Measurements from ENCODE around the gene OPN1SW. TPM values are rescaled to one million over a fixed set of nuclear protein-coding genes. Genes with fewer than 3 reads are reported as not detected.

The OPN1SW gene
- total RNA-seq, 1 donor from 2014 or later: not detected

DNA sequence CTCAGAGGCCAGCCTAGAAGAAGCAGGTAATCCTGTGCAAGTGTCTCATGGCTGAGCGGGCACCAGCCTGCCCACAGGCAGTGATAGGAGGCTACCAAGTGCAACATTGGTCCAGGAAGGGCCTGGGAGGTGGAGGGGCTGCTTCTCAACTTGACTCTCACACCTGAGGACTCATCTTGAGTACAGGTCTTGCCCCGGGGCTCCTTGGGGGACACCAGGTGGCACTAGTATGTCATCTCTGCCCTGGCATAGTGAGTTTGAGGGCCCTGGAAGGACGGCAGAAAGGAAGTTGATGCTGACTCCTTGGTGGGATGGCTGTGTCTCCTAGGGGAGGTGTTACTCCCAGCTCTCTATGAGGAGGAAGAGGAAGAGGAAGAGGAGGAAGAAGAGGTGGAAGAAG lies 18.4 kb upstream of the OPN1SW start:
- Mint-ChIP-seq H3K27me3 (peaks cover 10% of the 10 kb centered on the region), H3K4me1 (ENCODE audit: low read depth) (peaks cover 4% of the 10 kb centered on the region), H3K36me3 (ENCODE audit: insufficient read depth) (peaks cover 15% of the 10 kb centered on the region), H3K4me3 (ENCODE audit: low read depth) (no peak overlapping the region), H3K27ac (no peak overlapping the region), H3K9me3 (ENCODE audit: low read depth) (no peaks in the 10 kb centered on the region)
- TF ChIP-seq, protein P1, sequence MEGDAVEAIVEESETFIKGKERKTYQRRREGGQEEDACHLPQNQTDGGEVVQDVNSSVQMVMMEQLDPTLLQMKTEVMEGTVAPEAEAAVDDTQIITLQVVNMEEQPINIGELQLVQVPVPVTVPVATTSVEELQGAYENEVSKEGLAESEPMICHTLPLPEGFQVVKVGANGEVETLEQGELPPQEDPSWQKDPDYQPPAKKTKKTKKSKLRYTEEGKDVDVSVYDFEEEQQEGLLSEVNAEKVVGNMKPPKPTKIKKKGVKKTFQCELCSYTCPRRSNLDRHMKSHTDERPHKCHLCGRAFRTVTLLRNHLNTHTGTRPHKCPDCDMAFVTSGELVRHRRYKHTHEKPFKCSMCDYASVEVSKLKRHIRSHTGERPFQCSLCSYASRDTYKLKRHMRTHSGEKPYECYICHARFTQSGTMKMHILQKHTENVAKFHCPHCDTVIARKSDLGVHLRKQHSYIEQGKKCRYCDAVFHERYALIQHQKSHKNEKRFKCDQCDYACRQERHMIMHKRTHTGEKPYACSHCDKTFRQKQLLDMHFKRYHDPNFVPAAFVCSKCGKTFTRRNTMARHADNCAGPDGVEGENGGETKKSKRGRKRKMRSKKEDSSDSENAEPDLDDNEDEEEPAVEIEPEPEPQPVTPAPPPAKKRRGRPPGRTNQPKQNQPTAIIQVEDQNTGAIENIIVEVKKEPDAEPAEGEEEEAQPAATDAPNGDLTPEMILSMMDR (IDR thresholded peaks at IDR 0.05; ENCODE audit: unreplicated experiment): no peak
- DNase-seq (ENCODE audit: low spot score, unreplicated experiment): no peak

DNA sequence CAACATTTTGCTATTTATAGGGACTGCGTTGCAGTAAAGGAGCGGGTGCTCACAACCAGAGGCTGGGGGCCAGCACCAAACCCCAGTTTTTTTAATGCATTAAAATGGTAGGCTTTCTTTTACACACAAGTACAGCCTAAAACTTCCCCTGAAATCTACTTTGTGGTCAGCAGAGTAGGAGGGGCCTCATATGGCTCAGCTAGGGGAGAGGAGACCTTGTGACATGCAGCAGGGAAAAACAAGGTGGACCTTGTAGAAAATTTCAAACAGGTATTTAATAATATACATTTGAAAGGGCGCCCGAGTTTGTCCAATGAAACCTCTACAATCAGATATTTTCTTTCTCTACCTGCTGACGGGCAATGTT lies 17.6 kb upstream of the OPN1SW start:
- H3K4me1 Mint-ChIP-seq (ENCODE audit: low read depth): peaks cover 4% of the 10 kb centered on the region
- H3K4me3 Mint-ChIP-seq (ENCODE audit: low read depth): no peak overlapping the region
- TF ChIP-seq, protein P1 (IDR thresholded peaks at IDR 0.05; ENCODE audit: unreplicated experiment): no peak
- no peak for DNase-seq (ENCODE audit: low spot score, unreplicated experiment)
- H3K27ac Mint-ChIP-seq: no peak overlapping the region
- no peaks in the 10 kb centered on the region for H3K9me3 Mint-ChIP-seq (ENCODE audit: low read depth)
- peaks cover 17% of the 10 kb centered on the region for H3K27me3 Mint-ChIP-seq
- H3K36me3 Mint-ChIP-seq (ENCODE audit: insufficient read depth): peaks cover 15% of the 10 kb centered on the region

DNA sequence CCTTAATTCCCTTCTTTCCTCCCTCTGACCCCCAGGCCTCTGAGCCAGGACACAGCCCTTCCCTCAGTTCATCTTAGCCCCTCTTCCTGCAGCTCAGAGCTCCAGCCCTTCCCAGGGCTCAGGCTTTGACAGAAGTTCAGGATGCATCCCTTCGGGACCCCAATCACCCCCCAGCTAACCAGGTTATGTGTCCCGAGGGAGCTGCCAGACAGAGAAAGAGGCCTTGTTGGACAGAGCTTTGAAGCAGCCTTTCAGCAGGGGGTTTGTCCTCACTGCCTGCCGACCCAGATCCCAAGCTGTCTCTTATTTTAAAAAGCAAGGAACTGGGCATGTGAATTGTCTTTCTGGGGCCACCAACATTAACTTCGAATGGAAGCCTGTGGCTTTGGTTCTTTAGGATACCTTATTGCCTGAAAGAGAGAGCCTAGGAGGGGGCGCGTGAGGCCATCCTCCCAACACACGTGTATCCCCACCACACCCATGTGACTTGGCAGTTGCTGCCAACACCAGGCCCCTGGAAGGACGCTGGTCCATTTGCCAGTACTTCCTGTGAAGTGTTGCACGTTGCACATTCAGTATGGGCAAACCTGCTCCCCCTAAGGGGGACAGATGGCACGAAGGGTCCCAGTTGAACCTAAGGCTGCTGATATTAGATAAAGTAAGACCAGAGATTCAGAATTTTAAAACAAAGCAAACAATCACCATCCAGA lies 17.0 kb upstream of the OPN1SW start:
- H3K4me1 Mint-ChIP-seq (ENCODE audit: low read depth): peaks cover 4% of the 10 kb centered on the region
- TF ChIP-seq, protein P1 (IDR thresholded peaks at IDR 0.05; ENCODE audit: unreplicated experiment): no peak
- peak overlapping the region; percentile 61 for H3K4me3 Mint-ChIP-seq (ENCODE audit: low read depth)
- DNase-seq (ENCODE audit: low spot score, unreplicated experiment): no peak
- H3K36me3 Mint-ChIP-seq (ENCODE audit: insufficient read depth): peaks cover 15% of the 10 kb centered on the region
- H3K27me3 Mint-ChIP-seq: peaks cover 19% of the 10 kb centered on the region
- H3K27ac Mint-ChIP-seq: no peak overlapping the region
- H3K9me3 Mint-ChIP-seq (ENCODE audit: low read depth): no peaks in the 10 kb centered on the region

DNA sequence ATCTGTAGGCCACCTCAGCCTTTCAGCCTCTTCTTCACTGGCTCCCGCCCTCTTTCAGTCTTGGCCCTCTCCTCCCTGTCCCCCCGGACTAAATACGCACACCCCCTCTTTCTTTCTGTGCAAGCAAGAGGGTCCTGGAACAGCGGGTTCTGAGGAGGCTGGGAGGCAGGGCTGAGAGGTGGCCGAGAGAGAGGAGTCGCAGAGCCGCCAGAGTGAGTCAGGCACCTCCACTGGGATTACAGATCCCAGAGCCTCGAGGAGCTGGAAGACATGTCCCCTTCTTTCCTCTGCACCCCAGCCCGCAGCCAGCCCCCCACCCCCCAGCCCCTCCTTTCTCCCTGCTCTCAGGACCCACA lies 16.4 kb upstream of the OPN1SW start:
- TF ChIP-seq, protein P1 (IDR thresholded peaks at IDR 0.05; ENCODE audit: unreplicated experiment): no peak
- Mint-ChIP-seq H3K4me1 (ENCODE audit: low read depth) (peaks cover 4% of the 10 kb centered on the region), H3K27ac (no peak overlapping the region), H3K27me3 (peaks cover 23% of the 10 kb centered on the region), H3K9me3 (ENCODE audit: low read depth) (no peaks in the 10 kb centered on the region), H3K36me3 (ENCODE audit: insufficient read depth) (peaks cover 8% of the 10 kb centered on the region), H3K4me3 (ENCODE audit: low read depth) (peak overlapping the region; percentile 89)
- no peak for DNase-seq (ENCODE audit: low spot score, unreplicated experiment)

DNA sequence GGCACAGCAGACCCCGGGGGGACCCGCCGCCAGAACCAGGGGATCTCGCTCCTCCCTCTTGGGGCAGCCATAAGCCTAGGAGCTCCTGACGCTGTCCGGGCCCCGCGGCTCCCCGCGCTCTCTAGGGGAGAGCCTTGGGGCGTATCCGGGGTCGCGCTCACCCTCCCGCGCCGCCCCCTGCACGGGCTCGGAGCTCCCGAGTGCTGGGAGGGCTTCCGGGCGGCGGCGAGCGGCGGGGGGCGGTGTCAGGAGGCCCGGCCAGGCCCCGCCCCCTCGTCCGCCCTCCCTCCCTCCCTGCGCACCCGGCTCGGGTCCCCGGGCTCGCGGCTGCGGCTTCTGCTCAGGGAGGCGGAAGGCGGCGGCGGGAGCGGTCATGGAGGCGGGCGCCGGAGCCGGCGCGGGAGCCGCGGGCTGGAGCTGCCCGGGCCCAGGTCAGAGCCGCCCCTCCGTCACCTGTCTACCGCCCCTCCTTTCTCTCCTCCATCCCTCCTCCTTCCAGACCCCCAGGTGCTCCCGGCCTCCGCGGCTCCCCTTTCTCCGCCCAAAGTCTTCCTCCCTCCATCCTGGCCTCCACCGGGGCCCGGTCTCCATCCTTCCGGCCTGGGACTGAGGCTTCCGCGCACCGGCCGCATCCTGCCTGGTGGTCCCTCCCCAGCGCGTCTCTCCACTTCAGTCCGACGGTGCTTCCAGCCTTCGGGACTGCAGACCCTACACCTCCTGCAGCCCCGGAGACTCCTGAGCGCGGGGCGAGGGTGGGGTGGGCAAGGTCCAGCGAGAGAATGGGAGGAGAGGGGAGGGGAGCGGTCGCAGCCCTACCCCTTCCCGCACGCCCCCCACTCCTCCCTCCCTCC lies 15.8 kb upstream of the OPN1SW start, which contains the start of gene CCDC136:
CCDC136 (plus strand) TSS at position 848 of the 851 bp plus-strand sequence. CDS start 444 bp downstream, outside the sequence.
- H3K36me3 Mint-ChIP-seq (ENCODE audit: insufficient read depth): peaks cover 7% of the 10 kb centered on the region
- DNase-seq (ENCODE audit: low spot score, unreplicated experiment): peak; percentile 57
- peak within 1 kb of the TSS; percentile 51 for H3K27ac Mint-ChIP-seq
- peaks cover 23% of the 10 kb centered on the region for H3K27me3 Mint-ChIP-seq
- TF ChIP-seq, protein P1 (IDR thresholded peaks at IDR 0.05; ENCODE audit: unreplicated experiment): no peak
- H3K9me3 Mint-ChIP-seq (ENCODE audit: low read depth): no peaks in the 10 kb centered on the region
- H3K4me1 Mint-ChIP-seq (ENCODE audit: low read depth): peaks cover 4% of the 10 kb centered on the region
- peak within 1 kb of the TSS; percentile 89 for H3K4me3 Mint-ChIP-seq (ENCODE audit: low read depth)
